HepG2 (cell line): ENCODE measurements around the gene NPPC.

ENCODE experiments used
- CEBPB ChIP-seq: IDR thresholded peaks from 2 replicates; pipeline ENCODE4 v1.6.1; 2011; ENCODE audit warnings: low read depth, low read length, improper control_type of control experiment, borderline replicate concordance
- ETS1 ChIP-seq: sonication (generic); formaldehyde crosslinking; IDR thresholded peaks from 2 replicates; pipeline ENCODE4 v1.4.0; 2020; ENCODE audit warnings: missing genetic modification reagents
- POLR2A ChIP-seq, 2 experiments: IDR thresholded peaks; 2 replicates each; pipeline ENCODE4 v1.6.1; 2011; ENCODE audit warnings: low read depth in 2 of 2, low read length in 2 of 2, mild to moderate bottlenecking in 1 of 2, moderate library complexity in 1 of 2; ENCODE audit not compliant: insufficient read depth in 1 of 2
- POLR2AphosphoS2 ChIP-seq: IDR thresholded peaks from 2 replicates; pipeline ENCODE4 v1.6.1; 2011; ENCODE audit warnings: low read depth, low read length, improper control_type of control experiment
- ZBTB2 ChIP-seq: sonication (generic); formaldehyde crosslinking; IDR thresholded peaks from 2 replicates; pipeline ENCODE4 v1.8.0; 2022; ENCODE audit warnings: low read depth, missing genetic modification reagents
- ZNF839 ChIP-seq: sonication (generic); formaldehyde crosslinking; IDR thresholded peaks from 2 replicates; pipeline ENCODE4 v1.4.0; 2020; ENCODE audit warnings: missing genetic modification reagents, mild to moderate bottlenecking, borderline replicate concordance
- TF ChIP-seq, protein P1 (sequence below): sonication (generic); formaldehyde crosslinking; conservative IDR thresholded peaks from 2 replicates; pipeline ENCODE4 v1.4.0; 2020; ENCODE audit warnings: missing genetic modification reagents
- TF ChIP-seq, protein P2 (sequence below): sonication (generic); formaldehyde crosslinking; IDR thresholded peaks from 2 replicates; pipeline ENCODE4 v1.5.0; 2020; ENCODE audit warnings: mild to moderate bottlenecking, missing genetic modification reagents, moderate library complexity
- TF ChIP-seq, protein P3 (sequence below): IDR thresholded peaks from 2 replicates; pipeline ENCODE4 v1.6.1; 2018; ENCODE audit warnings: missing genetic modification reagents
- TF ChIP-seq, protein P4 (sequence below): sonication (generic); formaldehyde crosslinking; IDR thresholded peaks from 2 replicates; pipeline ENCODE4 v1.5.0; 2020; ENCODE audit warnings: mild to moderate bottlenecking, missing genetic modification reagents

- TF ChIP-seq ZNF839 (CRISPR knock-in tag) = no peak
- no peak for TF ChIP-seq CEBPB
- TF ChIP-seq ETS1 (CRISPR knock-in tag) = no peak
- TF ChIP-seq POLR2AphosphoS2 = no peak
- TF ChIP-seq POLR2A (IDR thresholded peaks at IDR 0.05; ENCODE audit: insufficient read depth in 1 of 2, low read depth in 2 of 2, low read length in 2 of 2) = no peak
- TF ChIP-seq, protein P1, sequence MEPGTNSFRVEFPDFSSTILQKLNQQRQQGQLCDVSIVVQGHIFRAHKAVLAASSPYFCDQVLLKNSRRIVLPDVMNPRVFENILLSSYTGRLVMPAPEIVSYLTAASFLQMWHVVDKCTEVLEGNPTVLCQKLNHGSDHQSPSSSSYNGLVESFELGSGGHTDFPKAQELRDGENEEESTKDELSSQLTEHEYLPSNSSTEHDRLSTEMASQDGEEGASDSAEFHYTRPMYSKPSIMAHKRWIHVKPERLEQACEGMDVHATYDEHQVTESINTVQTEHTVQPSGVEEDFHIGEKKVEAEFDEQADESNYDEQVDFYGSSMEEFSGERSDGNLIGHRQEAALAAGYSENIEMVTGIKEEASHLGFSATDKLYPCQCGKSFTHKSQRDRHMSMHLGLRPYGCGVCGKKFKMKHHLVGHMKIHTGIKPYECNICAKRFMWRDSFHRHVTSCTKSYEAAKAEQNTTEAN = no peak
- TF ChIP-seq, protein P2, sequence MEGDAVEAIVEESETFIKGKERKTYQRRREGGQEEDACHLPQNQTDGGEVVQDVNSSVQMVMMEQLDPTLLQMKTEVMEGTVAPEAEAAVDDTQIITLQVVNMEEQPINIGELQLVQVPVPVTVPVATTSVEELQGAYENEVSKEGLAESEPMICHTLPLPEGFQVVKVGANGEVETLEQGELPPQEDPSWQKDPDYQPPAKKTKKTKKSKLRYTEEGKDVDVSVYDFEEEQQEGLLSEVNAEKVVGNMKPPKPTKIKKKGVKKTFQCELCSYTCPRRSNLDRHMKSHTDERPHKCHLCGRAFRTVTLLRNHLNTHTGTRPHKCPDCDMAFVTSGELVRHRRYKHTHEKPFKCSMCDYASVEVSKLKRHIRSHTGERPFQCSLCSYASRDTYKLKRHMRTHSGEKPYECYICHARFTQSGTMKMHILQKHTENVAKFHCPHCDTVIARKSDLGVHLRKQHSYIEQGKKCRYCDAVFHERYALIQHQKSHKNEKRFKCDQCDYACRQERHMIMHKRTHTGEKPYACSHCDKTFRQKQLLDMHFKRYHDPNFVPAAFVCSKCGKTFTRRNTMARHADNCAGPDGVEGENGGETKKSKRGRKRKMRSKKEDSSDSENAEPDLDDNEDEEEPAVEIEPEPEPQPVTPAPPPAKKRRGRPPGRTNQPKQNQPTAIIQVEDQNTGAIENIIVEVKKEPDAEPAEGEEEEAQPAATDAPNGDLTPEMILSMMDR = no peak
- TF ChIP-seq, protein P3, sequence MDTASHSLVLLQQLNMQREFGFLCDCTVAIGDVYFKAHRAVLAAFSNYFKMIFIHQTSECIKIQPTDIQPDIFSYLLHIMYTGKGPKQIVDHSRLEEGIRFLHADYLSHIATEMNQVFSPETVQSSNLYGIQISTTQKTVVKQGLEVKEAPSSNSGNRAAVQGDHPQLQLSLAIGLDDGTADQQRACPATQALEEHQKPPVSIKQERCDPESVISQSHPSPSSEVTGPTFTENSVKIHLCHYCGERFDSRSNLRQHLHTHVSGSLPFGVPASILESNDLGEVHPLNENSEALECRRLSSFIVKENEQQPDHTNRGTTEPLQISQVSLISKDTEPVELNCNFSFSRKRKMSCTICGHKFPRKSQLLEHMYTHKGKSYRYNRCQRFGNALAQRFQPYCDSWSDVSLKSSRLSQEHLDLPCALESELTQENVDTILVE (CRISPR knock-in tag) = no peak
- no peak for TF ChIP-seq ZBTB2
- TF ChIP-seq, protein P4, sequence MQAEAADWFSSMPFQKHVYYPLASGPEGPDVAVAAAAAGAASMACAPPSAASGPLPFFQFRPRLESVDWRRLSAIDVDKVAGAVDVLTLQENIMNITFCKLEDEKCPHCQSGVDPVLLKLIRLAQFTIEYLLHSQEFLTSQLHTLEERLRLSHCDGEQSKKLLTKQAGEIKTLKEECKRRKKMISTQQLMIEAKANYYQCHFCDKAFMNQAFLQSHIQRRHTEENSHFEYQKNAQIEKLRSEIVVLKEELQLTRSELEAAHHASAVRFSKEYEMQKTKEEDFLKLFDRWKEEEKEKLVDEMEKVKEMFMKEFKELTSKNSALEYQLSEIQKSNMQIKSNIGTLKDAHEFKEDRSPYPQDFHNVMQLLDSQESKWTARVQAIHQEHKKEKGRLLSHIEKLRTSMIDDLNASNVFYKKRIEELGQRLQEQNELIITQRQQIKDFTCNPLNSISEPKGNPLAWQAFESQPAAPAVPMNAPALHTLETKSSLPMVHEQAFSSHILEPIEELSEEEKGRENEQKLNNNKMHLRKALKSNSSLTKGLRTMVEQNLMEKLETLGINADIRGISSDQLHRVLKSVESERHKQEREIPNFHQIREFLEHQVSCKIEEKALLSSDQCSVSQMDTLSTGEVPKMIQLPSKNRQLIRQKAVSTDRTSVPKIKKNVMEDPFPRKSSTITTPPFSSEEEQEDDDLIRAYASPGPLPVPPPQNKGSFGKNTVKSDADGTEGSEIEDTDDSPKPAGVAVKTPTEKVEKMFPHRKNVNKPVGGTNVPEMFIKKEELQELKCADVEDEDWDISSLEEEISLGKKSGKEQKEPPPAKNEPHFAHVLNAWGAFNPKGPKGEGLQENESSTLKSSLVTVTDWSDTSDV (CRISPR knock-in tag) = no peak
These were observed 5.3 kb upstream of the NPPC start for GRCh38 chr2:231931481-231931915.
